Measurements from ENCODE around the gene KLC1.

KLC1 gene

DNA sequence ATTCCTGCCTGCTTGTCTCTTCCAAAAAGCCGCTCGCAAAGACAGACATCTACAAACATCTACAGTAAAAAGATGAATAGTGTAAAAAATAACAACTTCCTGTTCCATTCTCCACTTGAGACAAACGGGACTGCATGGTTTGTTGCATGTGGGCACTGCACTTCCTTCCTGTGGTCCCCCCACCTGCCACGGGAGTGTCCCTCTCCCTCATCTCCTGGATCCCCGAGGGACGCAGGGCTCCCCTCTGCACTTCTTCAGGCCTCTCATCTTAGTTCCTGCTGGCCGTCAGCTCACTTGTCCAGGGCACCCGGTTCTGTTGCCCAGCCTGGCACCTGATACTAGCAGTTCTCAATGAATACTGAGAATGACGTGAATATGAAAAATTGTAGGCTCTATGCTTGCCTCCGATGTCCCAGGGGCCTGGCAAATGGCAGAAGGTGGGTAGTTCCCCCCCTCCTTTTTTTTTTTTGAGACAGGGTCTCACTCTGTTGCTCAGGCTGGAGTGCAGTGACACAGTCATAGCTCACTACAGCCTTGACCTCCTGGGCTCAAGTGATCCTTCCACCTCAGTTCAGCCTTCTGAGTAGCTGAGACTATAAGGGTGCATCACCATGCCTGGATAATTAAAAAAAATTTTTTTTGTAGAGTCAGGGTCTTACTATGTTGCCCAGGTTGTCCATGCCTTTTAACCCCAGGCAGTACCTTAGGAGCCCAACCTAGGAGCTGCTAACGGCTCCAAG is 3.5 kb upstream of the KLC1 start:
- TF ChIP-seq, protein P1, sequence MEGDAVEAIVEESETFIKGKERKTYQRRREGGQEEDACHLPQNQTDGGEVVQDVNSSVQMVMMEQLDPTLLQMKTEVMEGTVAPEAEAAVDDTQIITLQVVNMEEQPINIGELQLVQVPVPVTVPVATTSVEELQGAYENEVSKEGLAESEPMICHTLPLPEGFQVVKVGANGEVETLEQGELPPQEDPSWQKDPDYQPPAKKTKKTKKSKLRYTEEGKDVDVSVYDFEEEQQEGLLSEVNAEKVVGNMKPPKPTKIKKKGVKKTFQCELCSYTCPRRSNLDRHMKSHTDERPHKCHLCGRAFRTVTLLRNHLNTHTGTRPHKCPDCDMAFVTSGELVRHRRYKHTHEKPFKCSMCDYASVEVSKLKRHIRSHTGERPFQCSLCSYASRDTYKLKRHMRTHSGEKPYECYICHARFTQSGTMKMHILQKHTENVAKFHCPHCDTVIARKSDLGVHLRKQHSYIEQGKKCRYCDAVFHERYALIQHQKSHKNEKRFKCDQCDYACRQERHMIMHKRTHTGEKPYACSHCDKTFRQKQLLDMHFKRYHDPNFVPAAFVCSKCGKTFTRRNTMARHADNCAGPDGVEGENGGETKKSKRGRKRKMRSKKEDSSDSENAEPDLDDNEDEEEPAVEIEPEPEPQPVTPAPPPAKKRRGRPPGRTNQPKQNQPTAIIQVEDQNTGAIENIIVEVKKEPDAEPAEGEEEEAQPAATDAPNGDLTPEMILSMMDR (IDR thresholded peaks at IDR 0.05; ENCODE audit: insufficient read depth, low read depth, low read length, missing control alignments), result no peak
- H3K4me3 ChIP-seq (ENCODE audit: low read length), result no peak overlapping the region
- no peak for DNase-seq (ENCODE audit: low read depth)

GRCh38 chr14:103626146-103626850 is 2.7 kb upstream of the KLC1 start:
- no peak overlapping the region for H3K4me3 ChIP-seq (ENCODE audit: low read length)
- TF ChIP-seq, protein P1 (IDR thresholded peaks at IDR 0.05; ENCODE audit: insufficient read depth, low read depth, low read length, missing control alignments), result no peak
- no peak for DNase-seq (ENCODE audit: low read depth)

GRCh38 chr14:103627073-103628025 is 1.7 kb upstream of the KLC1 start:
- TF ChIP-seq, protein P1 (IDR thresholded peaks at IDR 0.05; ENCODE audit: insufficient read depth, low read depth, low read length, missing control alignments), result no peak
- no peak overlapping the region for H3K4me3 ChIP-seq (ENCODE audit: low read length)
- no peak for DNase-seq (ENCODE audit: low read depth)

DNA sequence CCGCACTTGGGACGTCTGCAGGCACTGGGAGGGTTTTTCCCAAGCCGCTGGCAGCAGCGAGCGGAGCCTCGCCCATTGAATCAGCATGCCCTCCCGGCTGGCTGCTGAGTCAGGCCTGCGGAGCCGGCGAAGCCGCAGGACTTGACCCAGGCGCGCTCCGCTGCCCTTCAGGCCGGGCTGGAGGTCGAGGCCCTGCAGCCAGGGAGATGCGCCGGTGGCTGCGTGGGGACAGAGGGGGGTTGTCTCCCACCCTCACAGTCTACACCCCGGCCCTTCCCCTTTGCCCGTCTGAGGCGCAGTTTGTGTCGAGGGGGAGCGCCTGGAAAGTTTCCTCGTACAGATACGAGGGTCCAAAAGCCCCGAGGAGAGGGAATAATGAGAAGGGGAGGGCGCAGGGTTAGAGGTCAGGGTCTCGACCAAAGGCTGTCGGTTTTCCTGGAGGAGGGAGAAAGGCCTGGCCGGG is 759 bp upstream of the KLC1 start:
- TF ChIP-seq, protein P1 (IDR thresholded peaks at IDR 0.05; ENCODE audit: insufficient read depth, low read depth, low read length, missing control alignments), result no peak
- peak overlapping the region; percentile 77 for H3K4me3 ChIP-seq (ENCODE audit: low read length)
- DNase-seq (ENCODE audit: low read depth), result peak; percentile 92

GRCh38 chr14:103629503-103630121 is 601 bp downstream of the KLC1 start:
- peak; percentile 27 for DNase-seq (ENCODE audit: low read depth)
- TF ChIP-seq, protein P1 (IDR thresholded peaks at IDR 0.05; ENCODE audit: insufficient read depth, low read depth, low read length, missing control alignments), result no peak
- peak overlapping the region; percentile 77 for H3K4me3 ChIP-seq (ENCODE audit: low read length)
